Spleen (tissue), 11 donors: ENCODE measurements around the gene BTRC. TPM values are rescaled to one million over a fixed set of nuclear protein-coding genes. Genes with fewer than 3 reads are reported as not detected.

Experiments used
- DNase-seq: peaks from one replicate; pipeline ENCODE4 v3.0.0-alpha.2; 2020
- H3K27ac ChIP-seq, 8 donors: fragments of 200-600 bp; sonication (generic) in 7 of 8; 1 replicate in 4 of 8; 2 replicates in 4 of 8; pipeline versions ENCODE4 v1.5.0 to v1.8.0; 2016 to 2021; ENCODE audit warnings: inconsistent platforms in 4 of 8, mild to moderate bottlenecking in 4 of 8, moderate library complexity in 1 of 8
- H3K27me3 ChIP-seq, 7 donors: fragments of 200-600 bp; sonication (generic) in 6 of 7; replicated peaks in 1 of 7; 1 replicate in 4 of 7; 2 replicates in 3 of 7; pipeline versions ENCODE4 v1.5.0 to v1.8.0; 2016 to 2021; ENCODE audit warnings: inconsistent platforms in 3 of 7, mild to moderate bottlenecking in 1 of 7
- H3K36me3 ChIP-seq, 6 donors: fragments of 200-600 bp; sonication (generic) in 5 of 6; 1 replicate in 4 of 6; 2 replicates in 2 of 6; pipeline versions ENCODE4 v1.5.0 to v1.8.0; 2016 to 2021; ENCODE audit warnings: inconsistent platforms in 2 of 6
- H3K4me1 ChIP-seq, 6 donors: fragments of 200-600 bp; sonication (generic) in 5 of 6; 1 replicate in 3 of 6; 2 replicates in 3 of 6; pipeline versions ENCODE4 v1.5.0 to v1.8.0; 2016 to 2021; ENCODE audit warnings: inconsistent platforms in 3 of 6
- H3K4me3 ChIP-seq, 8 donors: fragments of 200-600 bp; sonication (generic) in 7 of 8; 1 replicate in 4 of 8; 2 replicates in 4 of 8; pipeline versions ENCODE4 v1.5.0 to v1.8.0; 2016 to 2021; ENCODE audit warnings: inconsistent platforms in 4 of 8, mild to moderate bottlenecking in 4 of 8, moderate library complexity in 2 of 8
- H3K9me3 ChIP-seq, 8 donors: fragments of 200-600 bp; sonication (generic) in 7 of 8; 1 replicate in 4 of 8; 2 replicates in 4 of 8; pipeline versions ENCODE4 v1.5.0 to v1.8.0; 2016 to 2021; ENCODE audit warnings: inconsistent platforms in 4 of 8
- POLR2A ChIP-seq, 3 donors: fragments of 450-650 bp; IDR thresholded peaks; one replicate each; pipeline ENCODE4 v1.5.1; 2017; ENCODE audit warnings: antibody characterized with exemption in 3 of 3, mild to moderate bottlenecking in 1 of 3
- POLR2AphosphoS5 ChIP-seq, 3 donors: sonication (generic); formaldehyde crosslinking; IDR thresholded peaks; one replicate each; pipeline ENCODE4 v1.5.1; 2017; ENCODE audit warnings: antibody characterized with exemption in 3 of 3
- WGBS, 5 donors: extraction: QIAGEN DNeasy Blood & Tissue Kit in 3 of 5; methylation state at CpG; one replicate each; pipeline versions ENCODE4 v1.1.5 to v1.1.7; 2013 to 2018; 5-methylcytosine and 5-hydroxymethylcytosine counted together
- intact Hi-C: fragments of 100-400 bp; cut with DNase I; formaldehyde crosslinking; loops from one replicate; pipeline ENCODE4 v1.15.0; 2023; ENCODE audit warnings: low total_unique reads
- polyA plus RNA-seq, 3 donors: library from polyadenylated mRNA; stranded (reverse); fragments of 200-250 nt; gene quantifications; one replicate each; pipeline ENCODE4 v1.2.1, GENCODE V29; 2013
- total RNA-seq, 7 donors: library from RNA; depleted of rRNA in 3 of 7; stranded (reverse); fragments of >200 nt in 3 of 7; fragmentation: NEBNext Ultra II Directional in 4 of 7; extraction: Animal tissue kit (Norgen Biotek cat#: 25700) in 4 of 7; gene quantifications; one replicate each; pipeline versions ENCODE4 v1.1.0 to v1.2.1, GENCODE V29; 2016 to 2021
- TF ChIP-seq, protein P1 (sequence below), 11 experiments: fragments of 200-600 bp in 7 of 11; fragments of 450-650 bp in 4 of 11; sonication (generic) in 4 of 11; IDR thresholded peaks in 8 of 11; conservative IDR thresholded peaks in 3 of 11; 1 replicate in 7 of 11; 2 replicates in 4 of 11; pipeline versions ENCODE4 v1.4.0 to v1.8.0; 2016 to 2021; ENCODE audit warnings: antibody characterized with exemption in 11 of 11, inconsistent platforms in 4 of 11, mild to moderate bottlenecking in 1 of 11
- donor health status: healthy with polysubstance abuse.
- donor health status: DM: no; HTN: no; CAD: no; lungs with moderate emphysema.
- donor health status: DM: no; HTN: no; CAD: no.
- donor health status: Bipolar disorder and iron deficiency.
- donor health status: healthy.
- donor health status: DM: no; HTN: no; CAD: no.
- donor health status: DM: yes; HTN: yes; CAD: no.

The BTRC gene
- total and polyA plus RNA-seq, 10 donors, result 2.7 to 23.9 (median 19.3) TPM

DNA sequence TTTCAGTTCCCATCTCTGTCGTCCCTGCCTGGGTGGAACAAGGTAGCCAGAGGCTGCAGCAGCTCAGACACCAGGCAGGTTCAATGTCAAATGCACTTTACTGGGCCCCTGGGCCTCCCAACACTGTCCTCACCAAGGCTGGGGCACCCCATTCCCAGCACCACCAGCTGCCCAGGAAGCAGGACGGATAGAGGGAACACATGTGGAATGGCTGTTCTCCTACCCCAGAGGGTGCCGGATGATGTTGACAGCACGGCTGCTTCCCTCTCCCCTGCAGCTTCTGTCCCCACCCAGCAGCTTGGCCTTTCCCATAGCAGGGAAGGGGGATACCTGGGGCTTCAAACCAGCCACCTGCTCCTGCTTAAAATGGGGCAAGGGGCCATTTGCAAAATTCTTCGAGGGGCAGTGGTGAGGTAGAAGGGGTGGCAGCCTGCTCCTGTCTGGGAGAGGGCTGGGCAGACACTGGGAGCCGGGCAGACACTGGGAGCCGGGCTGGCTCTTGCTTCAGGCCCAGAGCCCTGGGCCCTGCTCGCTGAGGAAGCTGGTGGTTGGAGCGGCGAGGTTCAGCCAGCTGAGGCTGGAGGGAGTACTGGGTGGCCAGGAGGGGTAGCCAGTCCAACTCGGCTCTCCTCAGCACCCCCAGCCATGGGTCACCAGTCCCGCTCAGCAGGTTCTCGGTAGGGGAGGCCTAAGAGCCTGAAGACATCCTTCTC is 225.0 kb downstream of the BTRC start:
- Histone ChIP-seq H3K4me3 (no peak overlapping the region), H3K4me1 (no peaks in the 10 kb centered on the region), H3K36me3 (peaks cover 0 to 80% (median 42%) of the 10 kb centered on the region in 6 donors), H3K27ac (no peak overlapping the region), H3K9me3 (no peaks in the 10 kb centered on the region), H3K27me3 (no peaks in the 10 kb centered on the region)
- 85 to 97% (median 94%) methylated on average over 11 to 13 of the region's 13 CpGs for WGBS, 5 donors
- TF ChIP-seq POLR2AphosphoS5 (IDR thresholded peaks at IDR 0.05) (peak in 1 of 3 donors; percentile 29), POLR2A (IDR thresholded peaks at IDR 0.05) (no peak)
- intact Hi-C loops, result no loop called here
- no peak for DNase-seq

DNA sequence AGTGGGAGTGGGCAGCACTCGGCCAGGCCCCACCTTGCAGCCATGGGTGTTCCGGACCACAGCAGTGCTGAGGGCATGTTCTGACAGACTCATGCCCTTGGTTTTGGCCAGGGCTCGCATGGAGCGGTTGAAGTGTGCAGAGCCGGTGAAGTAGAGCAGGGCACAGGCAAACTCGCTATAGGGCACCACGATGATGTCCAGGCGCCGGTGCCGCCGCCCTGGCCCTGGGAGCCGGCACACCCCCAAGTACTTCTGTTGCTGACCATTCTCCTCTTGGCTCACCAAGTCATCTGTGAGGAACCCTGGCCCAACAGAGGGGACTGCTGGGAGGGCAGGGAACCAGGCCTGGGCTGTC is 225.5 kb downstream of the BTRC start:
- no peaks in the 10 kb centered on the region for H3K27me3 ChIP-seq
- H3K36me3 ChIP-seq, result peaks cover 0 to 85% (median 43%) of the 10 kb centered on the region in 6 donors
- WGBS, 5 donors, result 92 to 100% (median 97%) methylated on average over 7 to 12 of the region's 12 CpGs
- no peaks in the 10 kb centered on the region for H3K9me3 ChIP-seq
- no peak overlapping the region for H3K27ac ChIP-seq
- TF ChIP-seq, protein P1, sequence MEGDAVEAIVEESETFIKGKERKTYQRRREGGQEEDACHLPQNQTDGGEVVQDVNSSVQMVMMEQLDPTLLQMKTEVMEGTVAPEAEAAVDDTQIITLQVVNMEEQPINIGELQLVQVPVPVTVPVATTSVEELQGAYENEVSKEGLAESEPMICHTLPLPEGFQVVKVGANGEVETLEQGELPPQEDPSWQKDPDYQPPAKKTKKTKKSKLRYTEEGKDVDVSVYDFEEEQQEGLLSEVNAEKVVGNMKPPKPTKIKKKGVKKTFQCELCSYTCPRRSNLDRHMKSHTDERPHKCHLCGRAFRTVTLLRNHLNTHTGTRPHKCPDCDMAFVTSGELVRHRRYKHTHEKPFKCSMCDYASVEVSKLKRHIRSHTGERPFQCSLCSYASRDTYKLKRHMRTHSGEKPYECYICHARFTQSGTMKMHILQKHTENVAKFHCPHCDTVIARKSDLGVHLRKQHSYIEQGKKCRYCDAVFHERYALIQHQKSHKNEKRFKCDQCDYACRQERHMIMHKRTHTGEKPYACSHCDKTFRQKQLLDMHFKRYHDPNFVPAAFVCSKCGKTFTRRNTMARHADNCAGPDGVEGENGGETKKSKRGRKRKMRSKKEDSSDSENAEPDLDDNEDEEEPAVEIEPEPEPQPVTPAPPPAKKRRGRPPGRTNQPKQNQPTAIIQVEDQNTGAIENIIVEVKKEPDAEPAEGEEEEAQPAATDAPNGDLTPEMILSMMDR (IDR thresholded peaks at IDR 0.05 in 8 of 11, conservative IDR thresholded peaks at IDR 0.05 in 3 of 11), result no peak
- TF ChIP-seq POLR2AphosphoS5 (IDR thresholded peaks at IDR 0.05) (no peak), POLR2A (IDR thresholded peaks at IDR 0.05) (no peak)
- no peaks in the 10 kb centered on the region for H3K4me1 ChIP-seq
- intact Hi-C loops, result no loop called here
- H3K4me3 ChIP-seq, result no peak overlapping the region
- no peak for DNase-seq

DNA sequence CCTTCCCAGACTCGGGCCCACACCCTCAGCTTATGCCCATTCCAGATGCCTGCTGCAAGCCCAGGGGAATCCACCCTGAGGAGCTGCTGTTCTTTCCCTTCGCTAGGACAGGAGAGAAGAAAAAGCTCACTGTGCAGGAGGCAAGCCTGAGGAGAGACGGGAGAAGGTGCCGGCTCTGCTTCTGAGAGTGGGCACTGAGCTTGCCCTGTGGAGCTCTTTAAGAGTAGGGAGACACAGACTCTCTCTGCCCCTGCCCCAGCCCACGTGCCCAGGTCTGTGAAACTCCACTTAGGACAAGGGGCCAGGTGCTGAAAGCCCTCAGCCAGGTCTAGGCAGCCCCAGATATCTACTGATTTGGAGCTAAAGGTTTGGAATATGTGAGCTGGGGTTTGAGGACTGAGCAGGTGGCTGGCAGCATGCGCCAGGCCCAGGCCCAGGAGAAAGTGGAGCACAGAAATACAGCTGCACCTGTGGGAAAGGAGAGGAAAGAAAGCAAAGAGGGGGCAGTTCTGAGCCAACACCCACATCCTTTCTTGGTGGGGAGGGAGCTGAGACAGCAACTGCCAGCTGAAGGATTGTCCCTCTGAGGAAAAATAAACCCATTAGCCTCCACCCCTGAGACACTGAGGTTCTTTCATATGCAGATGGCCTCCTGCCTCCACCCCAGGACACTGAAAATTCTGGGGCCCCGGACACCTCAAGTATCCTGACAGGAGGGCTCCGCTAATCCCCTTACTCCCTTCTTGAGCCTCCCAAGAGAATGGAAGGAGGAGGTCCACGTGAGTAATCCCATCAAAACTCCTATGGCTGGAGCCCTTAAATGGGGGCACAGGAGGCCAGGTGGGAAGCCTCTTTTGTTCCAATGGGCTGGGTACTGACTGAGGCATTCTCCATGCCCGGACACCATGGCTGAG is 226.8 kb downstream of the BTRC start:
- H3K4me1 ChIP-seq, result peaks cover 0 to 2% (median 0%) of the 10 kb centered on the region in 6 donors
- no peaks in the 10 kb centered on the region for H3K9me3 ChIP-seq
- H3K4me3 ChIP-seq, result no peak overlapping the region
- TF ChIP-seq POLR2A (IDR thresholded peaks at IDR 0.05) (no peak), POLR2AphosphoS5 (IDR thresholded peaks at IDR 0.05) (no peak)
- TF ChIP-seq, protein P1 (IDR thresholded peaks at IDR 0.05 in 8 of 11, conservative IDR thresholded peaks at IDR 0.05 in 3 of 11), result no peak
- WGBS, 5 donors, result 88 to 94% (median 92%) methylated on average over 8 to 10 of the region's 10 CpGs
- no peak overlapping the region for H3K27ac ChIP-seq
- peaks cover 0 to 94% (median 48%) of the 10 kb centered on the region in 6 donors for H3K36me3 ChIP-seq
- H3K27me3 ChIP-seq, result no peaks in the 10 kb centered on the region
- no peak for DNase-seq
- intact Hi-C loops, result no loop called here

DNA sequence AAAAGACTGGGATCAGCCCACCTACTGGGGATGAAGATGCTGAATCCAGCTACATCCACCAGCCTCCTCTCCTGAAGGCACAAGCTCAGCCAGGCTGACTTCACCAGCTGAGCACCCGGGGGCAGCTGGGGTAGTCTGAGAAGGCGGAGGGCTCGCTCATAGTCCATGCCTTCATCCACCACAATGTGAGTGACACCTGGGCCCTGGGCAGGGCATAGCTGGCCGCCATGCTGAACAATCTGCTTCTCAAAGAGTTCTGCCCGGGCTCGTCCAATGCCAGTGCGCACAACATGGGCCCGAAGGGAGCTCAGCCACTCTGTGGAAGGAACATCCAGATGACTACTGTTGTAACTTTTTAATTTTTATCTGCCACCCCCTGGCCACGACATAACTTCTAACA is 231.9 kb downstream of the BTRC start:
- intact Hi-C loops, result no loop called here
- Histone ChIP-seq H3K4me3 (no peak overlapping the region), H3K27ac (no peak overlapping the region), H3K4me1 (peaks cover 10 to 35% (median 23%) of the 10 kb centered on the region in 6 donors), H3K36me3 (peaks cover 0 to 51% (median 22%) of the 10 kb centered on the region in 6 donors), H3K9me3 (no peaks in the 10 kb centered on the region), H3K27me3 (no peaks in the 10 kb centered on the region)
- DNase-seq, result peak; percentile 63
- WGBS, 5 donors, result 90 to 97% (median 95%) methylated on average over 9 of the region's 9 CpGs
- TF ChIP-seq POLR2A (IDR thresholded peaks at IDR 0.05) (no peak), POLR2AphosphoS5 (IDR thresholded peaks at IDR 0.05) (no peak)
- TF ChIP-seq, protein P1 (IDR thresholded peaks at IDR 0.05 in 8 of 11, conservative IDR thresholded peaks at IDR 0.05 in 3 of 11), result no peak
